Fibroblast of peridontal ligament (primary cell): Measurements from ENCODE around the gene MMP2.

Experiments used
- DNase-seq: peaks from one replicate; pipeline ENCODE4 v3.0.0-alpha.2; 2010; ENCODE audit errors: extremely low read depth

MMP2 gene

DNA sequence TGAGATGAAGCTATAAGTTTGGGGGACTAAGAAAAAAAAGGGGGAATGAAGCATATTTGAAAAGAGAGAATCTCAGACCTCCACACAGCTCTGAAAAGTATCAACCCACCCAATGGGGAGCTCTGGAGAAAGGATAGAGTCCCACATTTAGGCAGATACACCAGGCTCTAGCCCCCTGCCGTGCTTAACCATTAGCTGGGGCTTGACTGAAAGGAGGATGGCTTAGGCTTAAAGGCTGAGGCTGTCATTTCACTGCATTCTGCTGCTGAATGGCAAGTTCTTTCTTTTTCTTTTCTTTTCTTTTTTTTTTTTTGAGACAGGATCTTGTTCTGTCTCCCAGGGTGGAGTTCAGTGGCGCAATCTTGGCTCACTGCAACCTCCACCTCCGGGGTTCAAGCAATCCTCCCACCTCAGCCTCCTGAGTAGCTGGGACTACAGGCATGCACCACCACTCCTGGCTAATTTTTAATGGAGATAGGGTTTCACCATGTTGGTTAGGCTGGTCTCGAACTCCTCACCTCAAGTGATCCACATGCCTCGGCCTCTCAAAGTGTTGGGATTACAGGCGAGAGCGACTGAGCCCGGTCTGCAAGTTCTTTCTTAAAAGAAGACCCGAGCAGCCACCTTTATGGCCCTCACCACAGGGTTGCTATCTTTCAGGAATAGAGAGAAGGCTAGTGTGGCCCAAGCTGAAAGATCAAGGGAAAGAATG, 9.0 kb upstream of the MMP2 start:
- DNase-seq: no peak

DNA sequence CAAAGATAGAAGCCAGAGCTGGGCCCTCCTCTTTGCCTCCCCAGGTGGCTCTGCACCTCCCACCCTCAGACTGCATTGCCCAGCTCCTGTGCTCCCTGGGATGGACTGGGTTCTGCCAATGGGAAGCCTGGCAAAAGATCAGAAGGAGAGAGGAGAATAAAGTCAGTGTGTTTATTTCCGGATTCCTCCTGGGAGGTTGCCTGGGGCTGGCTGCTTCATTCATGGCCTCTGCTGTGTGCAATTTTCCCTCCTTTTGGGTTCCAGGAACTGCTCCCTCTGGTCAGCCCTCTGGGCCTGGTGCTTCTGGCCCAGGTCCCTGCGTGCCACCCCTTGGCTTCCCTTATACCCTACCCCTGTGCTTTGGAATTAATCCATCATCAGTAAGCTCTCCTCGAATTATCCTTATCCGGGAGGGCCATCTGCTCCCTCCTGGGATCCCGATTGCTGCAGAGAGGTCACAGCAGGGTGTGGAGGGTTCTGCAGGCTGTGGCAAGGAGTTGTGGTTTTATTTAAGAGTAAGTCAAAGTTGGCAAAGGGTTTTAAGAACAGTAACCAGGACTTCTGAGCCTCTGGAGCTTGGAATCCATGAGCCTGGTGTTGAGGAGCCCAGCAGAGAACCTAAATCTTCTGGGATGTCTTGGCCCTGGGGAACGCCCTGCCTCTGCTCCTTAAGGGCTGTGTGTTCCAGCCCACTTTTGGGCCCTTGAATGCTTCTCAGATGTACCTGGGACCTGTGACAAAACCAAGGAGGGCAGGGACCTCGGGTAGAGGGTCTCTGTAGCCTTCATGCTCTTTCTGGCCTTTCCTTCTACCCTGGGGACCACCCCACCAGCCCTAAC, 8.2 kb upstream of the MMP2 start:
- peak; percentile 84 for DNase-seq

DNA sequence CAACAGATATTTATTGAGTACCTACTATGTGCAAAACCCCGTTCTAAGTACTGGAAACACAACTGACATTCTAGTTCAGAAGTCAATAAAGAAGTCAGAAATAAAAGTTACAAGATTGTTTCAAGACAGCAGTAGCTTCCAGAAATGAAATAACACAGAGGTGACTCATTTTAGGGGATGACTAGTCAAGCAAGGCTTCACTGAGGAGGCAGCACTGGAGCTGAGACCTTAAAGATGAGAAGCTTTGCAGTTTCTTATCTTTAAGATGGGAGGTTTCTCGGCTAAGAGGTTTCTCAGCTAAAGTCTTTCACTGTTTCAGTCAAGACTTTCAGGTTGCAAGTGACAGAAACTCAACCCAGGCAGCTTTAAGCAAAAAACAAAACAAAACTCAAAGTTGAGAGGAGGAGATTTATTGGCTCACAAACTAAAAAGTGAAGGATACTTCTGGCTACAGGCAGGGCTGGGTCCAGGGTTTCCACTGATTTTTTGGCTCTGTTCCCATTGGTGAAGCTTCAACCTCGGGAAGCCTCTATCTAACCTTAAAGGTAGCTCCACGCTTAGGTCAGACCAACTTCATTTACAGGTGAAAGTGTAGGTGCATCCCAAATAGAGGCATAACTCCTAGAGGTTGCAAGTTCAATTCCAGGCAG, 7.4 kb upstream of the MMP2 start:
- peak; percentile 88 for DNase-seq

DNA sequence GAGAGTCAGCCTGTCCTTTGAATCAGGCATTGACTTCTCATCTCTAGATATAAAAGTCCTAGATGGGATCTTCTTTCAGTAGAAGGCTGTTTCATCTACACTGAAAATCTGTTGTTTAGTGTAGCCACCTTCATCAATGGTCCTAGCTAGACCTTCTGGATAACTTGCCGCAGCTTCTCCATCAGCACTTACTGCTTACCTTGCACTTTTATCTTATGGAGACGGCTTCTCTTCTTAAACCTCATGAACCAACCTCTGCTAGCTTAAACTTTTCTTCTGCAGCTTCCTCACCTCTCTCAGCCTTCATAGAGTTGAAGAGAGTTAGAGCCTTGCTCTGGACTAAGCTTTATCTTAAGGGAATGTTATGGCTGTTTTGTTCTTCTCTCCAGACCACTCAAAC, 5.4 kb upstream of the MMP2 start:
- no peak for DNase-seq

DNA sequence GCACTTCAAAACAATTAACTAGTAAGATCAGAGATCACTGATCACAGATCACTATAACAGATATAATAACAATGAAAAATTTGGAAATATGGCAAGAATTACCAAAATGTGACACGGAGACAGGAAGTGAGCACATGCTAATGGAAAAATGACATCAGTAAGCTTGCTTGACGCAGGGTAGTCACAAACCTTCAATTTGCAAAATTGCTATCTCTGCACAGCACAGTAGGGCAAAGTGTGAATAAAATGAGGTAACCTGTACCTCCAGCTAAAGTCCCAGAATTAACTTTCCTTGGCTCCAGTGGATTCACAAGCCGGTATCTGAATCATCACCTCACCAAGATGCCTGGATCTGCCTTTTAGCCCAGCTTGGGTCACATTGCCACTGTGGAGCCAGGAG, 4.2 kb upstream of the MMP2 start:
- DNase-seq: no peak

DNA sequence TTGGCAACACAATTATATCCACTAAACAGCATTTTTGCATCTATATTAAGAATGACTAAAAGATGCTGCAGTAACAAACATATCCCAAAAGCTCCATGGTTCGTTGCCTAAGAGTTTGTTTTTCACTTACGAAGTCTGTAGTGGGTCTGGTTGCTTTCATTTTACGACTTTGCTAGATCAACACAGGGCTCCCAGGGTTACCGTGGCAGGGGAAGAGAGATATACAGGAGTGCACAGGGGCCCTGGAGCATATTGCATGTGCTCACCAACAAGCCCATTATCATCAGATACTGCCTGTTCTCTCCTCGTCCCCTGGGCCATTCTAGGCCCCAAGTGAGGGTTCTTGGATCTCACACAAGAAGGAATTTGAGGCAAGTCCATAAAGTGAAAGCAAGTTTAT, 3.1 kb upstream of the MMP2 start:
- DNase-seq: no peak

GRCh38 chr16:55476625-55477533, 2.1 kb upstream of the MMP2 start:
- DNase-seq: peak; percentile 71

GRCh38 chr16:55477736-55478135, 1.3 kb upstream of the MMP2 start:
- DNase-seq: no peak

DNA sequence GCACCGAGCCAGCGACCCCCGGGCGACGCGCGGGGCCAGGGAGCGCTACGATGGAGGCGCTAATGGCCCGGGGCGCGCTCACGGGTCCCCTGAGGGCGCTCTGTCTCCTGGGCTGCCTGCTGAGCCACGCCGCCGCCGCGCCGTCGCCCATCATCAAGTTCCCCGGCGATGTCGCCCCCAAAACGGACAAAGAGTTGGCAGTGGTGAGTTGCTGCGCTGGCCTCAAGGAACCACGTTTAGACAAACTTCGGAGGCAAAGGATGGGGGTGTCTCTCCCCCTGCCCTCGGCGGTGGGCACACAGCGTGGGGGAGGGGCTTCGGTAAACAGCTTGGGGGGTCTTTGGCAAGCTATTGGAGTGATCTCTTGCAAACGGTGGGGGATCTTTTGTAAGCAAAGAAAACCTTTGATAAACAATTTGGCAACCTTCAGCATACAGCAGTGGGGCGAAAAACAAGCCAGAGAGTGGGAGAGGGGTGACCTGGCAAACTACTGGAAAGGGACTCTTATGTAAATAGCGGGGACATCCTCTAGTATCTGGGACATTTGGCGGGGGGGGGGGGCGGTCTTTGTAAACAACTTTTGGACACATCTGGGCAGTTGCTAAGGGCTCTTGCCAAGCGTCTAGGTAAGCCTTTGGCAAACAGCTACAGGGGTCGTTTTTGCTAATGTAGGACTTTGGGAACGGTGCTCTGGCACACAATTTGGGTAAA, 587 bp downstream of the MMP2 start:
- DNase-seq: no peak

DNA sequence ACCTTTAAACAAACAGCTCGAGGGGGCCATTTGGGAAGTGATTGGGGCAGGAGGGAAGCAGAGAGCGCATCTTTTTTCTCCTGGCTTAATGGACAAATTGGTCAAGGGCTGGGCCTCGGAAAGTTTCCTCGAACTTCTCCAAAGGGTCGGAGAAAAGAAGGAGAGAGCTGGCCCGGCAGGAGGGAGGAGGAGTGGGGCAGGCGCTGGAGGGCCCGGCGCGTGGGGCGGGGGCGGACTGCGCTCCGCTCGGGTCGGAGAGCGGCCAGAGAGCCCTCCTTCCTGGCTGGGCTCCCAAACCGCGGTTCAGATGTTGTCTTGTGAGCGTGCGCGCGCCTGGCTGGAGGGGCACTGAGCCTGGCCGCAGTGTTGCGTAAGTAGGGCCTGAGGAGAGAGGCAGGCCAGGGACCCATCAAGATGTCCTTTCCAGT, 1.2 kb downstream of the MMP2 start:
- DNase-seq: peak; percentile 94

- no peak for DNase-seq
Measured at GRCh38 chr16:55481023-55481422, 2.0 kb downstream of the MMP2 start.

DNA sequence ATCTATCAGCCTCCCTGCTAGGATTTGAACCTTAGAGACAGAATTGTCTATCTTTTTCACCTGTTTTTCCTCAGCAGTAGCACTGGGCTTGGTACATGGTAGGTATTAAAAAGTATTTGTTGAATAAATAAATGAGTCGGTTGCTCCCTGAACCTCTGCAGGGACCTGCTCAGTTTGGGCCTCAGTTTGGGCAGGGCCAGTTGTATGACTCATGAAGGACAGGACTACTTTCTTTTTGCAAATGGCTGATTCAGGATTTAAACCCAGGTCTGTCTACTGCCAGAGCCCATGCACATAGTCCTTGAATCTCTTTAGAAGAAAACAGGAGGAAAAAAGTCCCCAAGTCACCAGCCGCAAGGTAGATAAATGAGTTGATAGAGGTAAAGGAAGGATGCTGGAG, 3.1 kb downstream of the MMP2 start:
- DNase-seq: peak; percentile 55

- peak; percentile 99 for DNase-seq
Measured at GRCh38 chr16:55487048-55487803, 8.2 kb downstream of the MMP2 start.

DNA sequence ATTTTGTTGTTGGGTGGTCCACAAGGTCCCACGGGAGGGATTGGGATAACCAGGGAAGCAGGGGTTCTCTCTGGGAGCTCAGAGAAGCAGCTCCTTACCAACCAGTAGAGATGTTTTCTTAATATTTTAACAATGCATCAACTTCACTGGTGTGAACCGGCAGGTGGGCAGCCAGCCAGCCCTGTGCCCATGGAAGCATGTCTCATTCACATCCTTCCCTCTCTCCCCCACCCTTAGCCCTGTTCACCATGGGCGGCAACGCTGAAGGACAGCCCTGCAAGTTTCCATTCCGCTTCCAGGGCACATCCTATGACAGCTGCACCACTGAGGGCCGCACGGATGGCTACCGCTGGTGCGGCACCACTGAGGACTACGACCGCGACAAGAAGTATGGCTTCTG, 9.3 kb downstream of the MMP2 start:
- no peak for DNase-seq

GRCh38 chr16:55489119-55489955, 10.3 kb downstream of the MMP2 start:
- DNase-seq: no peak

GRCh38 chr16:55489956-55490265, 10.9 kb downstream of the MMP2 start:
- no peak for DNase-seq

DNA sequence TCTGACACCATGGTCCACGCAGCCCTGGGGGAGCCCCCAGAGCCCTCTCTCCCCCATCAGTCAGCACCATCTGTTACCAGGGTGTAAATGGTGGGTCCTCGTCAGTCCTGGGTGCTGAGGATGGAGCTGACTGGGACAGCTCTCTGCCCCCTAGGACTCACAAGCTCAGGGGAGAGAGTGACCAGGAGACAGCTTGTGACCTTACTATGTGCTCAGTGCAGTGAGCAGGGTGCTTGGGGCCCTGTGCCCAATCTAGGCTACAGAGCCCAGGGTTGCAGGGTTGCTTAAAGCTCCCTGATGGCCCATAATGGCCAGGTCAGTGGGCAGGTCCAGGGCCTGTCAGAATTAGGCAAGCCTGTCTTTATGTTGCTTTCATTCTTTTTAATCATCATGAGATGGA, 11.3 kb downstream of the MMP2 start:
- DNase-seq: no peak

GRCh38 chr16:55491691-55492090, 12.7 kb downstream of the MMP2 start:
- DNase-seq: no peak

DNA sequence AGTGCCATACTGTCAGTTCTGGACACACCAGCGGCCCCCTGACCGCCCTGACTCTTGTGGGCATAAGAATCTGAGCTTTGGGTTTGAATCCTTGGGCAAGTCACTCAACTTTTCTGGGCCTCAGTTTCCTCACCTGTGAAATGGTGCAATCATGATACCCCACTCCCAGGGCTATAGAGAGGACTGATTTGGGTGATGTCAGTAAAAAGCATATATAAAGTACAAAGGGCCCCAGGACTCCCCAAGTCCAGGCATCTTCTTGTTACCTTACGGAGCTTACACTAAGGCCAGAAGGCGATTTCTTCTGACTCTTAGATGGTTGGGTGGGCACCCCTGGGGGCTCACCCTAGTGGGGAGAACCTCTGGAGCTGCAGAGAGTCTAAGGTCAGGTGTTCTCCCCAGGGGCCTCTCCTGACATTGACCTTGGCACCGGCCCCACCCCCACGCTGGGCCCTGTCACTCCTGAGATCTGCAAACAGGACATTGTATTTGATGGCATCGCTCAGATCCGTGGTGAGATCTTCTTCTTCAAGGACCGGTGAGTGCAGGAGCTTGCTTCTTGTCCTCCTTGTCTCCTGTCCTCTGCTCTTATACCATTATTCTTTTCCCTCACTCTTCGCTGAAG, 13.9 kb downstream of the MMP2 start:
- no peak for DNase-seq
